Prostate gland (tissue), 2 donors: ENCODE measurements around the gene XPR1.

Experiments
- POLR2A ChIP-seq: fragments of 450-650 bp; IDR thresholded peaks from one replicate; pipeline ENCODE4 v1.6.1; 2016; ENCODE audit warnings: antibody characterized with exemption, mild to moderate bottlenecking
- POLR2AphosphoS5 ChIP-seq: sonication (generic); formaldehyde crosslinking; IDR thresholded peaks from one replicate; pipeline ENCODE4 v1.6.1; 2017; ENCODE audit warnings: antibody characterized with exemption
- TF ChIP-seq, protein P1 (sequence below), 4 experiments: fragments of 200-600 bp in 2 of 4; fragments of 450-650 bp in 2 of 4; sonication (generic) in 2 of 4; IDR thresholded peaks; 1 replicate in 3 of 4; 2 replicates in 1 of 4; pipeline ENCODE4 v1.5.1; 2016 to 2019; ENCODE audit warnings: antibody characterized with exemption in 4 of 4, mild to moderate bottlenecking in 2 of 4, moderate library complexity in 2 of 4

DNA sequence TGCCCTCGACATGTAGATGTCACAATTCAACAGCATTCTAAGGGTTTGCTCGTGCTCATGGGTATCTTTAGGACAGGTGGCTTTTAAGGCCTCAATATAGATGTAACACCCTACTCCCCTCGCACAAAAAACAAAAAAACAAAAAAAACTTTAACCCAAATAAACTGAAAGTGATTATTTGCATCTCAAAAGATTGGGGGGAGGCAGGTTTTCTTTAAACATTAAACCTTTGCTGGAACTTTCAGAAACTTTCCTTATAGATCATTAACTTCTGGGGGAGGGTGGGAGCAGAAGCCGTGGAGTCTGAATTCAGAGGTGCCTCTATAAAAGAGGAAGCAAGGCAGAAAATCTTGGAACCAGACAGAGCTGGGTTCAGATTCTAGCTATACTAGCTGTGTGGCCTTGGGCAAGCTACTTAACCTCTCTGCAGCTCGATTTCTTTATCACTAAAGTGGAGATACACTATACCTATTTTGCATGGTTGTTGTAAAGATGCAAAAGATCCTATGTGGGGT is 277.7 kb downstream of the XPR1 start:
- TF ChIP-seq, protein P1, sequence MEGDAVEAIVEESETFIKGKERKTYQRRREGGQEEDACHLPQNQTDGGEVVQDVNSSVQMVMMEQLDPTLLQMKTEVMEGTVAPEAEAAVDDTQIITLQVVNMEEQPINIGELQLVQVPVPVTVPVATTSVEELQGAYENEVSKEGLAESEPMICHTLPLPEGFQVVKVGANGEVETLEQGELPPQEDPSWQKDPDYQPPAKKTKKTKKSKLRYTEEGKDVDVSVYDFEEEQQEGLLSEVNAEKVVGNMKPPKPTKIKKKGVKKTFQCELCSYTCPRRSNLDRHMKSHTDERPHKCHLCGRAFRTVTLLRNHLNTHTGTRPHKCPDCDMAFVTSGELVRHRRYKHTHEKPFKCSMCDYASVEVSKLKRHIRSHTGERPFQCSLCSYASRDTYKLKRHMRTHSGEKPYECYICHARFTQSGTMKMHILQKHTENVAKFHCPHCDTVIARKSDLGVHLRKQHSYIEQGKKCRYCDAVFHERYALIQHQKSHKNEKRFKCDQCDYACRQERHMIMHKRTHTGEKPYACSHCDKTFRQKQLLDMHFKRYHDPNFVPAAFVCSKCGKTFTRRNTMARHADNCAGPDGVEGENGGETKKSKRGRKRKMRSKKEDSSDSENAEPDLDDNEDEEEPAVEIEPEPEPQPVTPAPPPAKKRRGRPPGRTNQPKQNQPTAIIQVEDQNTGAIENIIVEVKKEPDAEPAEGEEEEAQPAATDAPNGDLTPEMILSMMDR (IDR thresholded peaks at IDR 0.05) = no peak
- TF ChIP-seq POLR2A (no peak), POLR2AphosphoS5 (no peak)
